GM13977 (cell line): ENCODE results near the gene PDXK.
"Not testable (repeated sequence)": the region's sequence is repeated elsewhere in the genome, so short reads cannot be mapped to it uniquely, and the experiment has no call there.

ENCODE experiments used
- DNase-seq: peaks from one replicate; pipeline ENCODE4 v3.0.0; 2012; ENCODE audit warnings: low spot score
- CTCF ChIP-seq: IDR thresholded peaks from 2 replicates; pipeline ENCODE4 v1.5.1; 2012; ENCODE audit warnings: mild to moderate bottlenecking, control low read depth; ENCODE audit not compliant: insufficient read depth; ENCODE audit errors: extremely low read depth, missing control alignments
- in situ Hi-C: fragments of 300-500 bp; cut with MboI; formaldehyde crosslinking; loops from one replicate; pipeline ENCODE4 v1.12.0; 2022; ENCODE audit warnings: low sequenced_read_pairs, low pct_unique_long_range_greater_than_20kb, mixed read lengths, inconsistent platforms; ENCODE audit not compliant: unreplicated experiment

Gene PDXK

GRCh38 chr21:43718872-43719747, at the start of gene PDXK:
Gene PDXK, plus strand, starts transcription at chr21:43719129. Its CDS starts 166 bp downstream, at chr21:43719295.
- peak; percentile 94 for DNase-seq
- in situ Hi-C loops, result no loop called here
- peak; percentile 38 for TF ChIP-seq CTCF

- in situ Hi-C loops, result no loop called here
- no peak for TF ChIP-seq CTCF
- no peak for DNase-seq
Observed at GRCh38 chr21:43669828-43670605, 48.9 kb upstream of the PDXK start.

GRCh38 chr21:43675871-43676270, 43.1 kb upstream of the PDXK start:
- no peak for DNase-seq
- no peak for TF ChIP-seq CTCF
- in situ Hi-C loops, result no loop called here

GRCh38 chr21:43676391-43676790, 42.5 kb upstream of the PDXK start:
- in situ Hi-C loops, result no loop called here
- DNase-seq, result no peak
- TF ChIP-seq CTCF, result no peak

GRCh38 chr21:43679951-43680350, 39.0 kb upstream of the PDXK start:
- in situ Hi-C loops, result no loop called here
- no peak for DNase-seq
- TF ChIP-seq CTCF, result no peak

GRCh38 chr21:43680421-43680820, 38.5 kb upstream of the PDXK start:
- DNase-seq, in situ Hi-C loops: not testable (repeated sequence)

- DNase-seq, result no peak
- in situ Hi-C loops, result no loop called here
- no peak for TF ChIP-seq CTCF
Observed at GRCh38 chr21:43681650-43682049, 37.3 kb upstream of the PDXK start.
